SU-DHL-6 (cell line): ENCODE measurements around the gene ARCN1.

Experiments used
- H2AFZ ChIP-seq: fragments of 200-600 bp; sonication (generic); 2 replicates; pipeline ENCODE4 v1.6.1; 2014; ENCODE audit warnings: low read depth, mild to moderate bottlenecking, moderate library complexity, mixed read lengths, antibody characterized with exemption, low read length; ENCODE audit not compliant: severe bottlenecking
- H3F3A ChIP-seq: fragments of 200-600 bp; shearing (Covaris generic); 2 replicates; pipeline ENCODE4 v1.6.0; 2016; ENCODE audit warnings: antibody characterized with exemption, mild to moderate bottlenecking; ENCODE audit not compliant: insufficient read depth
- H3K27ac ChIP-seq: fragments of 200-600 bp; sonication (generic); 2 replicates; pipeline ENCODE4 v1.5.1; 2016; ENCODE audit warnings: low read depth, mild to moderate bottlenecking, low read length, moderate library complexity, mixed read lengths
- H3K27me3 ChIP-seq: fragments of 200-600 bp; sonication (generic), shearing (Covaris generic); 2 replicates; pipeline ENCODE4 v1.6.0; 2014; ENCODE audit warnings: mild to moderate bottlenecking, low read length
- H3K36me3 ChIP-seq: fragments of 200-600 bp; sonication (generic); 2 replicates; pipeline ENCODE4 v1.6.1; 2014; ENCODE audit warnings: mild to moderate bottlenecking, low read length, mixed read lengths
- H3K4me2 ChIP-seq: fragments of 300-600, 200-600 bp; shearing (Covaris generic), sonication (generic); 2 replicates; pipeline ENCODE4 v1.6.0; 2014; ENCODE audit warnings: low read length, low read depth, mild to moderate bottlenecking; ENCODE audit not compliant: poor library complexity, severe bottlenecking
- H3K4me3 ChIP-seq: fragments of 200-600 bp; sonication (generic); 2 replicates; pipeline ENCODE4 v1.5.1; 2014; ENCODE audit warnings: antibody characterized with exemption, low read length, mild to moderate bottlenecking, mixed read lengths; ENCODE audit not compliant: insufficient read depth, poor library complexity, severe bottlenecking
- H3K79me2 ChIP-seq: fragments of 200-600 bp; sonication (generic); 2 replicates; pipeline ENCODE4 v1.6.1; 2014; ENCODE audit warnings: mild to moderate bottlenecking, low read length, moderate library complexity; ENCODE audit not compliant: insufficient read depth
- H3K9ac ChIP-seq: fragments of 200-600 bp; sonication (generic); 2 replicates; pipeline ENCODE4 v1.7.0; 2014; ENCODE audit warnings: mild to moderate bottlenecking, low read length
- H3K9me2 ChIP-seq: fragments of 200-600 bp; sonication (generic); replicated peaks from 2 replicates; pipeline ENCODE4 v1.6.1; 2014; ENCODE audit warnings: low read length; ENCODE audit not compliant: insufficient read depth
- H3K9me3 ChIP-seq: fragments of 200-600 bp; sonication (generic); 2 replicates; pipeline ENCODE4 v1.6.1; 2014; ENCODE audit warnings: low read length, mixed read lengths; ENCODE audit not compliant: insufficient read depth
- H4K20me1 ChIP-seq: fragments of 200-600 bp; sonication (generic); 2 replicates; pipeline ENCODE4 v1.6.1; 2014; ENCODE audit warnings: low read depth, mild to moderate bottlenecking, antibody characterized with exemption, low read length, moderate library complexity, mixed read lengths
- CTCF ChIP-seq: fragments of 200-600 bp; sonication (generic); IDR thresholded peaks from one replicate; pipeline ENCODE4 v1.5.1; 2017; ENCODE audit warnings: antibody characterized with exemption, mild to moderate bottlenecking, low read length, moderate library complexity; ENCODE audit not compliant: insufficient read depth, poor library complexity, severe bottlenecking
- EZH2phosphoT487 ChIP-seq: fragments of 200-600 bp; sonication (generic), shearing (Covaris generic); conservative IDR thresholded peaks from 2 replicates; pipeline ENCODE4 v1.6.1; 2018; ENCODE audit warnings: mild to moderate bottlenecking, antibody characterized with exemption, low read length, moderate library complexity, mixed read lengths

The ARCN1 gene

GRCh38 chr11:118632577-118633318, 60.5 kb downstream of the ARCN1 start:
- H3K4me2 ChIP-seq: no peak overlapping the region
- no peaks in the 10 kb centered on the region for H3K27me3 ChIP-seq
- H3K9ac ChIP-seq: no peak overlapping the region
- no peak for TF ChIP-seq EZH2phosphoT487
- no peak for TF ChIP-seq CTCF
- H3F3A ChIP-seq: no peaks in the 10 kb centered on the region
- no peaks in the 10 kb centered on the region for H3K9me3 ChIP-seq
- H3K27ac ChIP-seq: no peak overlapping the region
- H3K4me3 ChIP-seq: no peak overlapping the region
- no peak overlapping the region for H2AFZ ChIP-seq
- H4K20me1 ChIP-seq: no peaks in the 10 kb centered on the region
- no peaks in the 10 kb centered on the region for H3K9me2 ChIP-seq
- H3K79me2 ChIP-seq: no peaks in the 10 kb centered on the region
- H3K36me3 ChIP-seq: no peaks in the 10 kb centered on the region

GRCh38 chr11:118633319-118633690, 61.1 kb downstream of the ARCN1 start:
- Histone ChIP-seq H3K27ac (no peak overlapping the region), H3K79me2 (no peaks in the 10 kb centered on the region), H3F3A (no peaks in the 10 kb centered on the region), H2AFZ (no peak overlapping the region), H3K9me3 (no peaks in the 10 kb centered on the region), H3K36me3 (no peaks in the 10 kb centered on the region), H3K9ac (no peak overlapping the region), H3K4me2 (no peak overlapping the region), H3K27me3 (no peaks in the 10 kb centered on the region), H4K20me1 (no peaks in the 10 kb centered on the region), H3K9me2 (no peaks in the 10 kb centered on the region), H3K4me3 (no peak overlapping the region)
- TF ChIP-seq EZH2phosphoT487 (no peak), CTCF (no peak)

GRCh38 chr11:118633979-118634378, 61.8 kb downstream of the ARCN1 start:
- no peak overlapping the region for H3K4me2 ChIP-seq
- no peaks in the 10 kb centered on the region for H3K36me3 ChIP-seq
- H3K27me3 ChIP-seq: no peaks in the 10 kb centered on the region
- no peaks in the 10 kb centered on the region for H3F3A ChIP-seq
- no peaks in the 10 kb centered on the region for H3K9me2 ChIP-seq
- H3K9ac ChIP-seq: no peak overlapping the region
- no peaks in the 10 kb centered on the region for H3K9me3 ChIP-seq
- no peak overlapping the region for H3K27ac ChIP-seq
- H3K4me3 ChIP-seq: no peak overlapping the region
- no peak for TF ChIP-seq CTCF
- no peak for TF ChIP-seq EZH2phosphoT487
- no peaks in the 10 kb centered on the region for H4K20me1 ChIP-seq
- H3K79me2 ChIP-seq: no peaks in the 10 kb centered on the region
- H2AFZ ChIP-seq: no peak overlapping the region
